Activated naive CD4-positive, alpha-beta T cell treated with anti-CD3 and anti-CD28 coated beads, Interleukin-2, amount 10 ng/mL, durations not matched to agents 7 days and 5 days (primary cell): ENCODE data around the gene FOSL2.

Experiments used
- CTCF ChIA-PET: fragments of 350-600 bp; sonication (Branson Sonifier 250); formaldehyde crosslinking; loops from one replicate; lab custom pipeline; 2021; ENCODE audit warnings: antibody characterized with exemption; lab: Charles Lee
- DNase-seq: peaks from one replicate; pipeline ENCODE4 v3.0.0-alpha.2; 2020
- H3K27ac Mint-ChIP-seq: one replicate; pipeline ENCODE4 v1.8.0; 2021; ENCODE audit warnings: mild to moderate bottlenecking, moderate library complexity, mixed read lengths
- H3K27me3 Mint-ChIP-seq: one replicate; pipeline ENCODE4 v1.8.0; 2021; ENCODE audit warnings: mild to moderate bottlenecking, mixed read lengths
- H3K36me3 Mint-ChIP-seq: one replicate; pipeline ENCODE4 v1.8.0; 2021; ENCODE audit warnings: mixed read lengths
- H3K4me1 Mint-ChIP-seq: one replicate; pipeline ENCODE4 v1.8.0; 2021; ENCODE audit warnings: mixed read lengths
- H3K4me3 Mint-ChIP-seq: one replicate; pipeline ENCODE4 v1.8.0; 2021; ENCODE audit warnings: mild to moderate bottlenecking, moderate library complexity, mixed read lengths
- H3K9me3 Mint-ChIP-seq: one replicate; pipeline ENCODE4 v1.8.0; 2021; ENCODE audit warnings: mixed read lengths

Gene FOSL2

GRCh38 chr2:28400921-28401320 is 8.3 kb downstream of the FOSL2 start:
- Mint-ChIP-seq H3K36me3 (peaks cover 47% of the 10 kb centered on the region), H3K27me3 (no peaks in the 10 kb centered on the region), H3K4me3 (no peak overlapping the region), H3K9me3 (no peaks in the 10 kb centered on the region), H3K27ac (no peak overlapping the region), H3K4me1 (peaks cover 43% of the 10 kb centered on the region)
- CTCF ChIA-PET, result interaction anchor here (0.9 to 1.3 kb wide), 3 partner anchors 9 to 52 kb away, joined by 3 to 4 read pairs (median 4); no protein-coding TSS in a partner anchor
- DNase-seq, result no peak

GRCh38 chr2:28401411-28401810 is 8.8 kb downstream of the FOSL2 start:
- Mint-ChIP-seq H3K27me3 (no peaks in the 10 kb centered on the region), H3K4me3 (no peak overlapping the region), H3K27ac (peak overlapping the region; percentile 35), H3K9me3 (no peaks in the 10 kb centered on the region), H3K4me1 (peaks cover 48% of the 10 kb centered on the region), H3K36me3 (peaks cover 52% of the 10 kb centered on the region)
- no peak for DNase-seq
- CTCF ChIA-PET, result interaction anchor here (0.9 to 2.3 kb wide), 4 partner anchors 8 to 647 kb away, joined by 3 to 10 read pairs (median 4); no protein-coding TSS in a partner anchor

GRCh38 chr2:28401948-28402550 is 9.4 kb downstream of the FOSL2 start:
- H3K4me1 Mint-ChIP-seq, result peaks cover 54% of the 10 kb centered on the region
- CTCF ChIA-PET, result interaction anchor here (0.8 to 2.3 kb wide), 3 partner anchors 8 to 648 kb away, joined by 3 to 10 read pairs (median 4); no protein-coding TSS in a partner anchor
- H3K9me3 Mint-ChIP-seq, result no peaks in the 10 kb centered on the region
- H3K36me3 Mint-ChIP-seq, result peaks cover 58% of the 10 kb centered on the region
- peak overlapping the region; percentile 35 for H3K27ac Mint-ChIP-seq
- no peaks in the 10 kb centered on the region for H3K27me3 Mint-ChIP-seq
- DNase-seq, result no peak
- no peak overlapping the region for H3K4me3 Mint-ChIP-seq

GRCh38 chr2:28403370-28403956 is 10.8 kb downstream of the FOSL2 start:
- Mint-ChIP-seq H3K27me3 (no peaks in the 10 kb centered on the region), H3K4me3 (no peak overlapping the region), H3K27ac (no peak overlapping the region), H3K9me3 (no peaks in the 10 kb centered on the region), H3K4me1 (peaks cover 68% of the 10 kb centered on the region), H3K36me3 (peaks cover 66% of the 10 kb centered on the region)
- CTCF ChIA-PET, result interaction anchor here (2.2 to 2.3 kb wide), 2 partner anchors 649 to 700 kb away, joined by 5 to 10 read pairs; no protein-coding TSS in a partner anchor
- no peak for DNase-seq

- Mint-ChIP-seq H3K9me3 (no peaks in the 10 kb centered on the region), H3K36me3 (peaks cover 71% of the 10 kb centered on the region)
- CTCF ChIA-PET, result interaction anchor here (2.2 kb wide), 1 partner anchor 700 kb away, joined by 5 read pairs; no protein-coding TSS in a partner anchor
These were observed 11.4 kb downstream of the FOSL2 start for GRCh38 chr2:28404086-28404485.

GRCh38 chr2:28405537-28405936 is 12.9 kb downstream of the FOSL2 start:
- Mint-ChIP-seq H3K27ac (no peak overlapping the region), H3K4me3 (no peak overlapping the region), H3K4me1 (peaks cover 78% of the 10 kb centered on the region), H3K27me3 (no peaks in the 10 kb centered on the region), H3K36me3 (peaks cover 77% of the 10 kb centered on the region), H3K9me3 (no peaks in the 10 kb centered on the region)
- no peak for DNase-seq
- CTCF ChIA-PET, result no interaction called here

More at GRCh38 chr2:28404086-28404485, 11.4 kb downstream of the FOSL2 start:
- Mint-ChIP-seq H3K4me3 (no peak overlapping the region), H3K27ac (peak overlapping the region; percentile 33), H3K27me3 (no peaks in the 10 kb centered on the region), H3K4me1 (peaks cover 73% of the 10 kb centered on the region)
- DNase-seq, result no peak

- CTCF ChIA-PET, result no interaction called here
- peaks cover 82% of the 10 kb centered on the region for H3K4me1 Mint-ChIP-seq
- H3K9me3 Mint-ChIP-seq, result no peaks in the 10 kb centered on the region
- no peak overlapping the region for H3K4me3 Mint-ChIP-seq
- H3K27ac Mint-ChIP-seq, result peak overlapping the region; percentile 69
- H3K36me3 Mint-ChIP-seq, result peaks cover 83% of the 10 kb centered on the region
- DNase-seq, result peak; percentile 51
- no peaks in the 10 kb centered on the region for H3K27me3 Mint-ChIP-seq
These were observed 13.8 kb downstream of the FOSL2 start for GRCh38 chr2:28406276-28407096.

GRCh38 chr2:28407131-28407975 is 14.7 kb downstream of the FOSL2 start:
- H3K27me3 Mint-ChIP-seq, result no peaks in the 10 kb centered on the region
- no peaks in the 10 kb centered on the region for H3K9me3 Mint-ChIP-seq
- peaks cover 81% of the 10 kb centered on the region for H3K36me3 Mint-ChIP-seq
- H3K4me1 Mint-ChIP-seq, result peaks cover 80% of the 10 kb centered on the region
- CTCF ChIA-PET, result interaction anchor here (0.6 to 1.4 kb wide), 4 partner anchors 10 to 46 kb away, joined by 3 to 6 read pairs (median 3); no protein-coding TSS in a partner anchor
- peak overlapping the region; percentile 69 for H3K27ac Mint-ChIP-seq
- H3K4me3 Mint-ChIP-seq, result no peak overlapping the region
- no peak for DNase-seq

GRCh38 chr2:28407976-28408690 is 15.5 kb downstream of the FOSL2 start:
- H3K36me3 Mint-ChIP-seq, result peaks cover 88% of the 10 kb centered on the region
- peaks cover 80% of the 10 kb centered on the region for H3K4me1 Mint-ChIP-seq
- peak overlapping the region; percentile 96 for H3K27ac Mint-ChIP-seq
- H3K9me3 Mint-ChIP-seq, result no peaks in the 10 kb centered on the region
- H3K4me3 Mint-ChIP-seq, result no peak overlapping the region
- H3K27me3 Mint-ChIP-seq, result no peaks in the 10 kb centered on the region
- CTCF ChIA-PET, result interaction anchor here (0.6 to 1.4 kb wide), 5 partner anchors 11 to 45 kb away, joined by 3 to 6 read pairs (median 3); no protein-coding TSS in a partner anchor
- no peak for DNase-seq

- H3K27ac Mint-ChIP-seq, result peak overlapping the region; percentile 96
- H3K9me3 Mint-ChIP-seq, result no peaks in the 10 kb centered on the region
- H3K4me1 Mint-ChIP-seq, result peaks cover 76% of the 10 kb centered on the region
- peaks cover 87% of the 10 kb centered on the region for H3K36me3 Mint-ChIP-seq
- DNase-seq, result peak; percentile 79
- CTCF ChIA-PET, result interaction anchor here (0.6 to 1.4 kb wide), 5 partner anchors 8 to 704 kb away, joined by 3 to 6 read pairs (median 3); no protein-coding TSS in a partner anchor
- H3K4me3 Mint-ChIP-seq, result peak overlapping the region; percentile 24
- H3K27me3 Mint-ChIP-seq, result no peaks in the 10 kb centered on the region
These were observed 16.3 kb downstream of the FOSL2 start for GRCh38 chr2:28408764-28409599.

- no peaks in the 10 kb centered on the region for H3K9me3 Mint-ChIP-seq
- no peak overlapping the region for H3K4me3 Mint-ChIP-seq
- H3K36me3 Mint-ChIP-seq, result peaks cover 82% of the 10 kb centered on the region
- H3K27me3 Mint-ChIP-seq, result no peaks in the 10 kb centered on the region
- no peak for DNase-seq
- peaks cover 74% of the 10 kb centered on the region for H3K4me1 Mint-ChIP-seq
- CTCF ChIA-PET, result interaction anchor here (1.0 kb wide), 1 partner anchor 42 kb away, joined by 3 read pairs; no protein-coding TSS in a partner anchor
- H3K27ac Mint-ChIP-seq, result peak overlapping the region; percentile 96
These were observed 18.6 kb downstream of the FOSL2 start for GRCh38 chr2:28411166-28411755.
